MM.1S (cell line): ENCODE data around the gene RBM28.

Experiments
- EZH2phosphoT487 ChIP-seq: fragments of 300-600 bp; sonication (generic); IDR thresholded peaks from 2 replicates; pipeline ENCODE4 v1.6.1; 2018; ENCODE audit warnings: antibody characterized with exemption, low read length
- TF ChIP-seq, protein P1 (sequence below): fragments of 300-600 bp; sonication (generic); IDR thresholded peaks from 2 replicates; pipeline ENCODE4 v1.5.1; 2016; ENCODE audit warnings: antibody characterized with exemption, low read length, mixed read lengths

- TF ChIP-seq, protein P1, sequence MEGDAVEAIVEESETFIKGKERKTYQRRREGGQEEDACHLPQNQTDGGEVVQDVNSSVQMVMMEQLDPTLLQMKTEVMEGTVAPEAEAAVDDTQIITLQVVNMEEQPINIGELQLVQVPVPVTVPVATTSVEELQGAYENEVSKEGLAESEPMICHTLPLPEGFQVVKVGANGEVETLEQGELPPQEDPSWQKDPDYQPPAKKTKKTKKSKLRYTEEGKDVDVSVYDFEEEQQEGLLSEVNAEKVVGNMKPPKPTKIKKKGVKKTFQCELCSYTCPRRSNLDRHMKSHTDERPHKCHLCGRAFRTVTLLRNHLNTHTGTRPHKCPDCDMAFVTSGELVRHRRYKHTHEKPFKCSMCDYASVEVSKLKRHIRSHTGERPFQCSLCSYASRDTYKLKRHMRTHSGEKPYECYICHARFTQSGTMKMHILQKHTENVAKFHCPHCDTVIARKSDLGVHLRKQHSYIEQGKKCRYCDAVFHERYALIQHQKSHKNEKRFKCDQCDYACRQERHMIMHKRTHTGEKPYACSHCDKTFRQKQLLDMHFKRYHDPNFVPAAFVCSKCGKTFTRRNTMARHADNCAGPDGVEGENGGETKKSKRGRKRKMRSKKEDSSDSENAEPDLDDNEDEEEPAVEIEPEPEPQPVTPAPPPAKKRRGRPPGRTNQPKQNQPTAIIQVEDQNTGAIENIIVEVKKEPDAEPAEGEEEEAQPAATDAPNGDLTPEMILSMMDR: no peak
- TF ChIP-seq EZH2phosphoT487: no peak
Observed at GRCh38 chr7:128271471-128271941, 72.2 kb downstream of the RBM28 start.
